Smooth muscle cell (in vitro differentiated cells): ENCODE results near the gene ONECUT2. TPM values are rescaled to one million over a fixed set of nuclear protein-coding genes. Genes with fewer than 3 reads are reported as not detected.

ENCODE experiments used
- DNase-seq: peaks from one replicate; lab custom pipeline; 2025; ENCODE audit not compliant: unreplicated experiment; lab: John Stamatoyannopoulos, UW
- H2AFZ ChIP-seq: fragments of 200-600 bp; sonication (generic); 2 replicates; pipeline ENCODE4 v1.6.0; 2016; ENCODE audit warnings: antibody characterized with exemption, low read depth, mild to moderate bottlenecking
- H3F3A ChIP-seq: fragments of 200-600 bp; sonication (generic); 2 replicates; pipeline ENCODE4 v1.6.0; 2017; ENCODE audit warnings: antibody characterized with exemption, low read depth
- H3K27ac ChIP-seq: fragments of 200-600 bp; sonication (generic); 2 replicates; pipeline ENCODE4 v1.5.1; 2016; ENCODE audit warnings: low read depth, mild to moderate bottlenecking
- H3K27me3 ChIP-seq: fragments of 200-600 bp; sonication (generic); 2 replicates; pipeline ENCODE4 v1.6.1; 2016; ENCODE audit warnings: low read depth, mild to moderate bottlenecking
- H3K36me3 ChIP-seq: fragments of 200-600 bp; sonication (generic); 2 replicates; pipeline ENCODE4 v1.5.1; 2016; ENCODE audit warnings: low read depth
- H3K4me1 ChIP-seq: fragments of 200-600 bp; sonication (generic); 2 replicates; pipeline ENCODE4 v1.5.1; 2016; ENCODE audit warnings: low read depth
- H3K4me2 ChIP-seq: fragments of 200-600 bp; sonication (generic); 2 replicates; pipeline ENCODE4 v1.6.0; 2016; ENCODE audit warnings: mild to moderate bottlenecking
- H3K4me3 ChIP-seq: fragments of 200-600 bp; sonication (generic); 2 replicates; pipeline ENCODE4 v1.5.1; 2016; ENCODE audit warnings: mild to moderate bottlenecking
- H3K79me2 ChIP-seq: fragments of 200-600 bp; sonication (generic); 2 replicates; pipeline ENCODE4 v1.6.0; 2016; ENCODE audit warnings: low read depth, mild to moderate bottlenecking
- H3K9ac ChIP-seq: fragments of 200-600 bp; sonication (generic); 2 replicates; pipeline ENCODE4 v1.6.0; 2016; ENCODE audit warnings: low read depth
- H3K9me3 ChIP-seq: fragments of 200-600 bp; sonication (generic); replicated peaks from 2 replicates; pipeline ENCODE4 v1.5.1; 2016; ENCODE audit warnings: low read depth
- H4K20me1 ChIP-seq: fragments of 200-600 bp; sonication (generic); 2 replicates; pipeline ENCODE4 v1.6.0; 2016; ENCODE audit warnings: low read depth
- CTCF ChIP-seq: fragments of 200-600 bp; sonication (generic); IDR thresholded peaks from 2 replicates; pipeline ENCODE4 v1.5.1; 2017; ENCODE audit warnings: borderline replicate concordance, mild to moderate bottlenecking, antibody characterized with exemption; ENCODE audit not compliant: insufficient read depth, poor library complexity, severe bottlenecking
- WGBS: methylation state at CpG from one replicate; pipeline ENCODE4 v1.1.7; 2016; ENCODE audit warnings: low lambda C conversion rate; 5-methylcytosine and 5-hydroxymethylcytosine counted together
- polyA plus RNA-seq: library from polyadenylated mRNA; unstranded; fragments of >200 nt; fragmentation: Nextera tagmentation; extraction: Ambion mirVana; gene quantifications from 2 replicates; pipeline ENCODE4 v1.2.1, GENCODE V29; 2016
- total RNA-seq: library from RNA; depleted of rRNA; stranded (reverse); fragments of >200 nt; gene quantifications from 2 replicates; pipeline ENCODE4 v1.2.3, GENCODE V29; 2014

Gene ONECUT2
- total and polyA plus RNA-seq, 2 experiments from 2014 or later, result 0.04 TPM; not detected in 1

- Histone ChIP-seq H4K20me1 (no peaks in the 10 kb centered on the region), H3F3A (no peaks in the 10 kb centered on the region), H3K4me3 (no peak overlapping the region), H2AFZ (no peak overlapping the region), H3K4me2 (no peak overlapping the region), H3K27me3 (no peaks in the 10 kb centered on the region), H3K36me3 (no peaks in the 10 kb centered on the region), H3K9me3 (no peaks in the 10 kb centered on the region), H3K4me1 (peaks cover 16% of the 10 kb centered on the region), H3K9ac (no peak overlapping the region), H3K79me2 (no peaks in the 10 kb centered on the region), H3K27ac (no peak overlapping the region)
- DNase-seq, result no peak
- WGBS, result 84% methylated on average over 4 of the region's 4 CpGs
- no peak for TF ChIP-seq CTCF
Measured at GRCh38 chr18:57533868-57534510, 98.8 kb downstream of the ONECUT2 start.

DNA sequence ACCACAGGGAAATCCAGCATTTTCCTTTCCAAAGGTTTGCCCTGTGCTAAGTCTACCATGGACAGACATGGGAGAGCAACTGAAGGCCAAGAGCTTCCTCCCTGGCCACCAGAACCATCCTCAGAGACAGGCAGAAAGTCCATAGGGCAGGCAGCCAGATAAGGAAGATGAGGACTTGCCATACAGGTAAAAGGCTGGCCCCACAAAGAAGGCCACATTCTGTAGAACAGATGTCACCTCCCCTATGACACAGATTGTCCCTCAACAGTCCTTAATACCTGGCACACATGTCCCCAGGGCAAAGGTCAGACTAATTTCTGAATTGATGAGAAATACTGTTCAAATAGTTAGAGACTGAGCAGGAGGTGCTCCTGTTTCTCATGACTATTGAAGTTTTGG is 99.3 kb downstream of the ONECUT2 start:
- Histone ChIP-seq H3K27me3 (no peaks in the 10 kb centered on the region), H4K20me1 (no peaks in the 10 kb centered on the region), H3K4me2 (no peak overlapping the region), H3K79me2 (no peaks in the 10 kb centered on the region), H3K9me3 (no peaks in the 10 kb centered on the region), H3K4me1 (peaks cover 16% of the 10 kb centered on the region), H3K4me3 (no peak overlapping the region), H3F3A (no peaks in the 10 kb centered on the region), H3K9ac (no peak overlapping the region), H3K27ac (no peak overlapping the region), H2AFZ (no peak overlapping the region), H3K36me3 (no peaks in the 10 kb centered on the region)
- DNase-seq, result no peak
- TF ChIP-seq CTCF, result no peak

GRCh38 chr18:57538614-57539013 is 103.4 kb downstream of the ONECUT2 start:
- no peak for DNase-seq

More at GRCh38 chr18:57538614-57539013, 103.4 kb downstream of the ONECUT2 start:
- Histone ChIP-seq H4K20me1 (no peaks in the 10 kb centered on the region), H3K79me2 (no peaks in the 10 kb centered on the region), H3K4me3 (no peak overlapping the region), H3K4me2 (no peak overlapping the region), H3K9ac (no peak overlapping the region), H3K27ac (no peak overlapping the region), H3K4me1 (peaks cover 7% of the 10 kb centered on the region), H3K27me3 (no peaks in the 10 kb centered on the region), H3K36me3 (no peaks in the 10 kb centered on the region), H3F3A (no peaks in the 10 kb centered on the region), H2AFZ (no peak overlapping the region), H3K9me3 (no peaks in the 10 kb centered on the region)
- WGBS, result 94% methylated on average over 3 of the region's 3 CpGs
- no peak for TF ChIP-seq CTCF
